IMR-90 (cell line): ENCODE data around the gene MAB21L1.

Experiments used
- CTCF ChIP-seq: conservative IDR thresholded peaks from 2 replicates; pipeline ENCODE4 v1.5.1; 2012; ENCODE audit warnings: mild to moderate bottlenecking, low read depth, low read length, improper control_type of control experiment
- ELK1 ChIP-seq: fragments of 150-350 bp; IDR thresholded peaks from 2 replicates; pipeline ENCODE4 v1.6.1; 2016; ENCODE audit warnings: low read depth, mild to moderate bottlenecking, low read length, moderate library complexity, borderline replicate concordance
- MAZ ChIP-seq: IDR thresholded peaks from 2 replicates; pipeline ENCODE4 v1.6.1; 2012; ENCODE audit warnings: low read depth, mild to moderate bottlenecking, low read length, improper control_type of control experiment, moderate library complexity, borderline replicate concordance
- MXI1 ChIP-seq: IDR thresholded peaks from 2 replicates; pipeline ENCODE4 v1.6.1; 2012; ENCODE audit warnings: low read depth, mild to moderate bottlenecking, low read length, moderate library complexity, borderline replicate concordance
- POLR2A ChIP-seq: IDR thresholded peaks from 2 replicates; pipeline ENCODE4 v1.6.1; 2012; ENCODE audit warnings: mild to moderate bottlenecking, low read depth, low read length
- RAD21 ChIP-seq: IDR thresholded peaks from 2 replicates; pipeline ENCODE4 v1.6.1; 2012; ENCODE audit warnings: low read length, improper control_type of control experiment
- RCOR1 ChIP-seq: IDR thresholded peaks from 2 replicates; pipeline ENCODE4 v1.6.1; 2012; ENCODE audit warnings: mild to moderate bottlenecking, low read length, improper control_type of control experiment; ENCODE audit not compliant: insufficient replicate concordance
- RFX5 ChIP-seq: IDR thresholded peaks from 2 replicates; pipeline ENCODE4 v1.8.0; 2012; ENCODE audit warnings: low read depth, mild to moderate bottlenecking, low read length, moderate library complexity
- SMC3 ChIP-seq: fragments of 150-350 bp; IDR thresholded peaks from 2 replicates; pipeline ENCODE4 v1.6.1; 2016; ENCODE audit warnings: low read depth, mild to moderate bottlenecking, antibody characterized with exemption, low read length, moderate library complexity
- USF2 ChIP-seq: fragments of 150-350 bp; IDR thresholded peaks from 2 replicates; pipeline ENCODE4 v1.6.1; 2017; ENCODE audit warnings: mild to moderate bottlenecking, antibody characterized with exemption, low read length, low read depth

GRCh38 chr13:35500144-35500543 lies 23.7 kb upstream of the MAB21L1 start:
- TF ChIP-seq MAZ = no peak
- no peak for TF ChIP-seq RCOR1
- TF ChIP-seq CTCF = no peak
- TF ChIP-seq RFX5 = no peak
- TF ChIP-seq ELK1 = no peak
- no peak for TF ChIP-seq USF2
- no peak for TF ChIP-seq POLR2A
- TF ChIP-seq SMC3 = no peak
- no peak for TF ChIP-seq MXI1
- no peak for TF ChIP-seq RAD21
